Measurements from ENCODE around the gene HMCN1. TPM values are rescaled to one million over a fixed set of nuclear protein-coding genes. Genes with fewer than 3 reads are reported as not detected.

The HMCN1 gene
- total RNA-seq, 1 experiment from 2014 or later = 0.31 TPM

GRCh38 chr1:185856482-185856881 lies 122.3 kb downstream of the HMCN1 start:
- peaks cover 7% of the 10 kb centered on the region; the same call in 1 of the 2 replicates for H3K9me2 ChIP-seq (ENCODE audit: insufficient read depth)
- TF ChIP-seq EZH2 (IDR thresholded peaks at IDR 0.05; ENCODE audit: low read depth) = no peak
- TF ChIP-seq CTCF (conservative IDR thresholded peaks at IDR 0.05) = no peak
- H3K4me1 ChIP-seq (replicated peaks; ENCODE audit: insufficient read depth) = no peaks in the 10 kb centered on the region
- H4K20me1 ChIP-seq (ENCODE audit: insufficient read depth) = no peaks in the 10 kb centered on the region
- H2AFZ ChIP-seq = no peak overlapping the region
- BruUV-seq (replicated peaks) = no TSS peak
- intact Hi-C loops (cut with micrococcal nuclease; ENCODE audit: unreplicated experiment) = no loop called here
- no peaks in the 10 kb centered on the region for H3F3A ChIP-seq (ENCODE audit: insufficient read depth, low read depth)
- CTCF ChIA-PET = no interaction called here
- H3K9me3 ChIP-seq (ENCODE audit: insufficient read depth, low read depth) = no peaks in the 10 kb centered on the region
- no peak overlapping the region for H3K27ac ChIP-seq
- no peaks in the 10 kb centered on the region for H3K36me3 ChIP-seq (ENCODE audit: low read depth)
- DNase-seq = no peak
- no peak overlapping the region for H3K4me3 ChIP-seq
- no peaks in the 10 kb centered on the region for H3K79me2 ChIP-seq (ENCODE audit: low read depth)
- no peaks in the 10 kb centered on the region for H3K27me3 ChIP-seq (ENCODE audit: insufficient read depth, low read depth)
- POLR2A ChIA-PET (ENCODE audit: unreplicated experiment) = no interaction called here
- H3K4me2 ChIP-seq = no peak overlapping the region

GRCh38 chr1:185857442-185857841 lies 123.3 kb downstream of the HMCN1 start:
- Histone ChIP-seq H3K4me3 (no peak overlapping the region), H4K20me1 (ENCODE audit: insufficient read depth) (no peaks in the 10 kb centered on the region), H3K9me3 (ENCODE audit: insufficient read depth, low read depth) (no peaks in the 10 kb centered on the region), H3K79me2 (ENCODE audit: low read depth) (no peaks in the 10 kb centered on the region), H3F3A (ENCODE audit: insufficient read depth, low read depth) (no peaks in the 10 kb centered on the region), H3K4me1 (replicated peaks; ENCODE audit: insufficient read depth) (peaks cover 5% of the 10 kb centered on the region; the same call in 1 of the 2 replicates), H2AFZ (no peak overlapping the region), H3K27ac (no peak overlapping the region), H3K27me3 (ENCODE audit: insufficient read depth, low read depth) (no peaks in the 10 kb centered on the region), H3K9me2 (ENCODE audit: insufficient read depth) (peaks cover 7% of the 10 kb centered on the region; the same call in 1 of the 2 replicates), H3K4me2 (no peak overlapping the region), H3K36me3 (ENCODE audit: low read depth) (no peaks in the 10 kb centered on the region)
- intact Hi-C loops (cut with micrococcal nuclease; ENCODE audit: unreplicated experiment) = no loop called here
- TF ChIP-seq CTCF (conservative IDR thresholded peaks at IDR 0.05) (no peak), EZH2 (IDR thresholded peaks at IDR 0.05; ENCODE audit: low read depth) (no peak)
- BruUV-seq (replicated peaks) = no TSS peak
- POLR2A ChIA-PET (ENCODE audit: unreplicated experiment) = no interaction called here
- DNase-seq = no peak
- CTCF ChIA-PET = no interaction called here

- Histone ChIP-seq H3F3A (ENCODE audit: insufficient read depth, low read depth) (no peaks in the 10 kb centered on the region), H3K27ac (no peak overlapping the region), H4K20me1 (ENCODE audit: insufficient read depth) (no peaks in the 10 kb centered on the region), H3K79me2 (ENCODE audit: low read depth) (no peaks in the 10 kb centered on the region), H3K4me2 (no peak overlapping the region), H3K9me3 (ENCODE audit: insufficient read depth, low read depth) (no peaks in the 10 kb centered on the region; the same call in 1 of the 2 replicates), H3K9me2 (ENCODE audit: insufficient read depth) (peaks cover 7% of the 10 kb centered on the region; the same call in 1 of the 2 replicates), H3K36me3 (ENCODE audit: low read depth) (no peaks in the 10 kb centered on the region), H3K27me3 (ENCODE audit: insufficient read depth, low read depth) (no peaks in the 10 kb centered on the region), H3K4me3 (no peak overlapping the region), H2AFZ (no peak overlapping the region), H3K4me1 (replicated peaks; ENCODE audit: insufficient read depth) (peaks cover 7% of the 10 kb centered on the region; the same call in 1 of the 2 replicates)
- ChIA-PET CTCF (no interaction called here), POLR2A (ENCODE audit: unreplicated experiment) (interaction anchor here (0.6 kb wide), 1 partner anchor 990 kb away, joined by 3 read pairs; no protein-coding TSS in a partner anchor)
- TF ChIP-seq CTCF (conservative IDR thresholded peaks at IDR 0.05) = no peak
- no peak for TF ChIP-seq EZH2 (IDR thresholded peaks at IDR 0.05; ENCODE audit: low read depth)
- BruUV-seq (replicated peaks) = no TSS peak
- no peak for DNase-seq
- intact Hi-C loops (cut with micrococcal nuclease; ENCODE audit: unreplicated experiment) = no loop called here
Measured at GRCh38 chr1:185860311-185860710, 126.1 kb downstream of the HMCN1 start.
